K562 (cell line): Measurements from ENCODE around the gene SERPIND1. TPM values are rescaled to one million over a fixed set of nuclear protein-coding genes. Genes with fewer than 3 reads are reported as not detected.

Source experiments
- ATAC-seq: fragments of 200-7000 bp; cut with Tn5 transposase; 3 replicates; pipeline ENCODE4 v1.9.1; 2020; ENCODE audit warnings: moderate library complexity
- BruUV-seq: library from RNA; stranded (reverse); fragments of 400-500 nt; replicated peaks from 2 replicates; lab custom pipeline; 2021; lab: Mats Ljungman, UMichigan
- CTCF ChIA-PET: fragments of 300-600 bp; formaldehyde crosslinking; extraction: SDS; loops from one replicate; lab custom pipeline; 2021; ENCODE audit warnings: low intra/inter-chr PET ratio; lab: Yijun Ruan, JAX
- POLR2A ChIA-PET: fragments of 300-600, 350-650 bp; sonication (Branson Sonifier 250); formaldehyde crosslinking; extraction: SDS; loops from one replicate; lab custom pipeline; 2021; ENCODE audit warnings: antibody characterized with exemption, inconsistent platforms; lab: Yijun Ruan, JAX
- DNase-seq, 4 experiments: peaks; one replicate each; pipeline versions ENCODE4 v3.0.0 to v3.0.0-alpha.2; 2011 to 2018; ENCODE audit warnings: low spot score in 3 of 4, mixed read lengths in 3 of 4; ENCODE audit errors: extremely low read depth in 1 of 4
- FAIRE-seq: peaks from 2 replicates; lab custom pipeline; 2011; peaks lifted over from hg19 to GRCh38; lab: Jason Lieb, UNC
- H2AFZ ChIP-seq: 2 replicates; pipeline ENCODE4 v1.6.0; 2011; ENCODE audit warnings: low read depth, low read length, control low read depth, inconsistent platforms
- H3K27ac ChIP-seq: fragments of 200-600 bp; 3 replicates; pipeline ENCODE4 v1.8.0; 2011; ENCODE audit warnings: low read depth, mild to moderate bottlenecking, control low read depth, inconsistent platforms, low read length, moderate library complexity, mixed read lengths; ENCODE audit errors: extremely low read depth
- H3K27me3 ChIP-seq, 2 experiments: fragments of 300-600 bp in 1 of 2; 2 replicates in 1 of 2; 3 replicates in 1 of 2; pipeline versions ENCODE4 v1.6.0 to v1.8.0; 2011; ENCODE audit warnings: inconsistent platforms in 2 of 2, low read length in 2 of 2, mild to moderate bottlenecking in 1 of 2, mixed read lengths in 1 of 2, moderate library complexity in 1 of 2; ENCODE audit not compliant: control insufficient read depth in 2 of 2, insufficient read depth in 2 of 2
- H3K36me3 ChIP-seq: fragments of 300-600 bp; 3 replicates; pipeline ENCODE4 v1.8.0; 2011; ENCODE audit warnings: mild to moderate bottlenecking, low read length, inconsistent platforms; ENCODE audit not compliant: control insufficient read depth, insufficient read depth
- H3K4me1 ChIP-seq, 2 experiments: fragments of 200-600 bp in 1 of 2; replicated peaks in 1 of 2; 2 replicates in 1 of 2; 3 replicates in 1 of 2; pipeline versions ENCODE4 v1.5.1 to v1.8.0; 2011; ENCODE audit warnings: inconsistent platforms in 2 of 2, low read length in 2 of 2, mild to moderate bottlenecking in 1 of 2, mixed read lengths in 1 of 2, moderate library complexity in 1 of 2; ENCODE audit not compliant: control insufficient read depth in 2 of 2, insufficient read depth in 2 of 2
- H3K4me2 ChIP-seq: 2 replicates; pipeline ENCODE4 v1.6.1; 2011; ENCODE audit warnings: low read length, control low read depth, inconsistent platforms, mixed read lengths; ENCODE audit not compliant: insufficient read depth
- H3K4me3 ChIP-seq: fragments of 200-600 bp; sonication (generic), shearing (Covaris generic); 2 replicates; pipeline ENCODE4 v1.5.1; 2016; ENCODE audit warnings: control low read depth, inconsistent platforms
- H3K79me2 ChIP-seq: fragments of 200-600 bp; 3 replicates; pipeline ENCODE4 v1.8.0; 2011; ENCODE audit warnings: low read length, inconsistent platforms; ENCODE audit not compliant: control insufficient read depth, insufficient read depth
- H3K9ac ChIP-seq, 2 experiments: 2 replicates each; pipeline versions ENCODE4 v1.6.0 to v1.6.1; 2011; ENCODE audit warnings: low read depth in 2 of 2, low read length in 2 of 2, control low read depth in 1 of 2, inconsistent platforms in 1 of 2, mild to moderate bottlenecking in 1 of 2, mixed read lengths in 1 of 2; ENCODE audit not compliant: insufficient read depth in 1 of 2
- H3K9me1 ChIP-seq: one replicate; pipeline ENCODE4 v1.6.0; 2011; ENCODE audit warnings: inconsistent platforms, mild to moderate bottlenecking, low read length, moderate library complexity; ENCODE audit not compliant: control insufficient read depth, insufficient read depth
- H3K9me3 ChIP-seq: replicated peaks from 2 replicates; pipeline ENCODE4 v1.5.1; 2011; ENCODE audit warnings: low read depth, low read length, inconsistent platforms; ENCODE audit not compliant: control insufficient read depth, insufficient read depth
- H4K20me1 ChIP-seq: replicated peaks from 2 replicates; pipeline ENCODE4 v1.6.1; 2011; ENCODE audit warnings: low read length, inconsistent platforms, mixed read lengths; ENCODE audit not compliant: control insufficient read depth, insufficient read depth
- BDP1 ChIP-seq: IDR thresholded peaks from 3 replicates; pipeline ENCODE4 v1.6.1; 2011; ENCODE audit not compliant: insufficient read length, insufficient read depth
- BRCA1 ChIP-seq, 2 experiments: fragments of 450-650 bp in 1 of 2; sonication (generic) in 1 of 2; formaldehyde crosslinking in 1 of 2; IDR thresholded peaks; 2 replicates each; pipeline versions ENCODE4 v1.5.0 to v1.6.1; 2017 to 2020; ENCODE audit warnings: mild to moderate bottlenecking in 1 of 2, missing genetic modification reagents in 1 of 2
- BRD9 ChIP-seq: fragments of 450-650 bp; IDR thresholded peaks from 2 replicates; pipeline ENCODE4 v1.6.1; 2018; ENCODE audit warnings: low read depth; ENCODE audit not compliant: partially characterized antibody
- CEBPG ChIP-seq, 3 experiments: fragments of 200-800 bp in 1 of 3; sonication (Bioruptor generic) in 1 of 3; sonication (generic) in 1 of 3; formaldehyde crosslinking in 1 of 3; IDR thresholded peaks in 2 of 3; conservative IDR thresholded peaks in 1 of 3; 2 replicates each; pipeline versions ENCODE4 v1.6.1 to v1.8.0; 2016 to 2022; ENCODE audit warnings: missing compliant biosample characterization in 2 of 3, missing genetic modification characterization in 2 of 3, mild to moderate bottlenecking in 1 of 3, missing genetic modification reagents in 1 of 3
- FOXJ3 ChIP-seq: sonication (generic); formaldehyde crosslinking; IDR thresholded peaks from 2 replicates; pipeline ENCODE4 v1.4.0; 2020; ENCODE audit warnings: mild to moderate bottlenecking, missing genetic modification reagents
- HMBOX1 ChIP-seq: sonication (generic); IDR thresholded peaks from 2 replicates; pipeline ENCODE4 v1.6.1; 2016
- MBD2 ChIP-seq: sonication (generic); IDR thresholded peaks from 2 replicates; pipeline ENCODE4 v1.6.1; 2016; ENCODE audit warnings: low read depth, borderline replicate concordance
- NFE2L1 ChIP-seq: fragments of 450-650 bp; IDR thresholded peaks from 2 replicates; pipeline ENCODE4 v1.6.1; 2016; ENCODE audit warnings: missing genetic modification characterization, low read depth, mild to moderate bottlenecking, missing compliant biosample characterization, moderate library complexity, borderline replicate concordance
- NR1H2 ChIP-seq: sonication (generic); formaldehyde crosslinking; IDR thresholded peaks from 2 replicates; pipeline ENCODE4 v1.4.0; 2020; ENCODE audit warnings: mild to moderate bottlenecking, missing genetic modification reagents
- NR4A1 ChIP-seq, 2 experiments: fragments of 250-450 bp in 1 of 2; fragments of 450-650 bp in 1 of 2; sonication (Bioruptor Pico) in 1 of 2; IDR thresholded peaks; 2 replicates each; pipeline versions ENCODE4 v1.4.0 to v1.6.1; 2016 to 2020; ENCODE audit warnings: mild to moderate bottlenecking in 2 of 2, missing compliant biosample characterization in 1 of 2, missing genetic modification characterization in 1 of 2, moderate library complexity in 1 of 2
- PRMT5 ChIP-seq: sonication (generic); formaldehyde crosslinking; IDR thresholded peaks from 2 replicates; pipeline ENCODE4 v1.5.0; 2020; ENCODE audit warnings: missing genetic modification reagents
- SMARCA5 ChIP-seq: fragments of 450-650 bp; IDR thresholded peaks from 2 replicates; pipeline ENCODE4 v1.6.1; 2016
- TCF15 ChIP-seq: fragments of 250-450 bp; sonication (Bioruptor Pico); IDR thresholded peaks from 2 replicates; pipeline ENCODE4 v1.8.0; 2022; ENCODE audit warnings: moderate library complexity, mild to moderate bottlenecking, inconsistent platforms
- VEZF1 ChIP-seq: fragments of 200-800 bp; sonication (Bioruptor generic); IDR thresholded peaks from 2 replicates; pipeline ENCODE4 v1.6.1; 2017; ENCODE audit warnings: missing genetic modification characterization, missing compliant biosample characterization
- ZNF184 ChIP-seq: sonication (generic); formaldehyde crosslinking; IDR thresholded peaks from 2 replicates; pipeline ENCODE4 v1.5.0; 2020; ENCODE audit warnings: missing genetic modification reagents
- ZNF511 ChIP-seq: sonication (generic); formaldehyde crosslinking; IDR thresholded peaks from 2 replicates; pipeline ENCODE4 v1.8.0; 2022; ENCODE audit warnings: mild to moderate bottlenecking, missing genetic modification reagents
- WGBS: fragments of 100-300 bp; shearing (Covaris generic); methylation state at CpG from one replicate; pipeline ENCODE4 v1.1.6; 2016; ENCODE audit warnings: low coverage, mixed read lengths; ENCODE audit not compliant: insufficient coverage; ENCODE audit errors: missing lambda C conversion rate; 5-methylcytosine and 5-hydroxymethylcytosine counted together
- in situ Hi-C: fragments of 300-500 bp; cut with MboI; formaldehyde crosslinking; loops from 4 replicates; pipeline ENCODE4 v1.15.0; 2018; ENCODE audit warnings: inconsistent platforms, mixed read lengths
- intact Hi-C: fragments of 100-400 bp; cut with micrococcal nuclease; formaldehyde crosslinking; loops from 2 replicates; pipeline ENCODE4 v1.14.2; 2022
- polyA plus RNA-seq, 8 experiments: library from polyadenylated mRNA; depleted of rRNA in 4 of 8; stranded (reverse) in 5 of 8; unstranded in 3 of 8; fragments of >200 nt; fragmentation: Nextera tagmentation in 2 of 8; fragmentation: Illumina TruSeq in 1 of 8; extraction: Ambion mirVana in 2 of 8; extraction: Trizol in 1 of 8; gene quantifications; 2 replicates each; pipeline versions ENCODE4 v1.2.1 to v1.2.3, GENCODE V29; 2011 to 2014; ENCODE audit warnings: inconsistent platforms in 1 of 8, missing spikeins in 1 of 8
- total RNA-seq, 7 experiments: library from RNA; depleted of rRNA in 6 of 7; stranded (reverse); fragments of >200 nt in 6 of 7; fragmentation: Illumina TruSeq in 2 of 7; extraction: Trizol in 2 of 7; gene quantifications; 2 replicates each; pipeline versions ENCODE4 v1.2.1 to v1.2.3, GENCODE V29; 2011 to 2021; ENCODE audit warnings: low replicate concordance in 1 of 7

Gene SERPIND1
- total and polyA plus RNA-seq, 9 of the 15 experiments (the other 6 are each of a cell fraction or from before 2014, with no cell fraction given), result 0.04 to 0.11 (median 0.09) TPM; not detected in 6

- peaks cover 11% of the 10 kb centered on the region for H3K9me1 ChIP-seq
- FAIRE-seq (no peak), ATAC-seq (no peak), DNase-seq (no peak)
- no peak overlapping the region for H3K4me3 ChIP-seq
- CTCF ChIA-PET, result interaction anchor here (1.0 kb wide), 1 partner anchor 18 kb away, joined by 3 read pairs; no protein-coding TSS in a partner anchor
- 80% methylated on average over 7 of the region's 7 CpGs for WGBS
- POLR2A ChIA-PET, result interaction anchor here (0.6 to 4.5 kb wide), 11 partner anchors 9 to 1661 kb away, joined by 3 to 27 read pairs (median 4); no protein-coding TSS in a partner anchor
- no peak overlapping the region for H3K27ac ChIP-seq
- no peaks in the 10 kb centered on the region for H3K27me3 ChIP-seq
- no peaks in the 10 kb centered on the region for H3K79me2 ChIP-seq
- intact Hi-C loops, result no loop called here
- no peaks in the 10 kb centered on the region; the same call in 1 of the 2 replicates for H4K20me1 ChIP-seq
- in situ Hi-C loops, result no loop called here
- H3K9ac ChIP-seq, result no peak overlapping the region
- peaks cover 48% of the 10 kb centered on the region for H3K36me3 ChIP-seq
- H3K4me2 ChIP-seq, result no peak overlapping the region
- no TSS peak for BruUV-seq
- H2AFZ ChIP-seq, result no peak overlapping the region
- H3K4me1 ChIP-seq, result peaks cover 7 to 10% of the 10 kb centered on the region in 2 experiments; a peak in 4 of 5 replicates
- no peaks in the 10 kb centered on the region for H3K9me3 ChIP-seq
- TF ChIP-seq BDP1 (no peak), BRD9 (no peak), NR4A1 (CRISPR knock-in tag; IDR thresholded peaks at IDR 0.05) (0 out of 2 replicates have a peak, but pooled peaks have one; percentile 24), NR4A1 (tag; IDR thresholded peaks at IDR 0.05) (no peak), ZNF184 (0 out of 2 replicates have a peak, but pooled peaks have one; percentile 10), BRCA1 (IDR thresholded peaks at IDR 0.05) (no peak), BRCA1 (CRISPR knock-in tag; IDR thresholded peaks at IDR 0.05) (no peak), FOXJ3 (CRISPR knock-in tag) (no peak), NR1H2 (0 out of 2 replicates have a peak, but pooled peaks have one; percentile 58), TCF15 (CRISPR knock-in tag) (no peak), PRMT5 (CRISPR knock-in tag) (peak; percentile 62; the same call in 1 of the 2 replicates), MBD2 (no peak), CEBPG (CRISPR knock-in tag; IDR thresholded peaks at IDR 0.05) (peak; percentile 53; the same call in 1 of the 2 replicates), CEBPG (tag; conservative IDR thresholded peaks at IDR 0.05 in 1 of 2, IDR thresholded peaks at IDR 0.05 in 1 of 2) (no peak), ZNF511 (CRISPR knock-in tag) (0 out of 2 replicates have a peak, but pooled peaks have one; percentile 36), SMARCA5 (no peak), NFE2L1 (no peak), HMBOX1 (no peak), VEZF1 (CRISPR knock-in tag) (no peak)
These were observed 7.4 kb upstream of the SERPIND1 start for GRCh38 chr22:20766530-20766929.
